HCT116 (cell line): ENCODE results near the gene COL23A1. TPM values are rescaled to one million over a fixed set of nuclear protein-coding genes. Genes with fewer than 3 reads are reported as not detected.

Experiments used
- ATAC-seq: fragments of 200-7000 bp; cut with Tn5 transposase; 2 replicates; pipeline ENCODE4 v1.9.1; 2020; ENCODE audit warnings: mild to moderate bottlenecking, moderate library complexity
- BruUV-seq: library from RNA; stranded (reverse); fragments of 400-500 nt; replicated peaks from 2 replicates; lab custom pipeline; 2021; lab: Mats Ljungman, UMichigan
- CTCF ChIA-PET: fragments of 300-600 bp; sonication (Branson Sonifier 250); formaldehyde crosslinking; loops from one replicate; lab custom pipeline; 2021; ENCODE audit warnings: antibody characterized with exemption; lab: Charles Lee
- POLR2A ChIA-PET: fragments of 300-600, 350-600 bp; sonication (Branson Sonifier 250); formaldehyde crosslinking; loops from one replicate; lab custom pipeline; 2021; ENCODE audit warnings: antibody characterized with exemption; lab: Charles Lee
- RAD21 ChIA-PET, 2 experiments: fragments of 300-600 bp; sonication (Branson Sonifier 250); formaldehyde crosslinking; loops; one replicate each; lab custom pipeline; 2023; ENCODE audit warnings: low total read pairs in 2 of 2; ENCODE audit not compliant: uncharacterized antibody in 2 of 2, unreplicated experiment in 2 of 2, low non-redundant PET in 1 of 2; lab: Charles Lee
- DNase-seq: peaks from one replicate; pipeline ENCODE4 v3.0.0-alpha.2; 2010; ENCODE audit warnings: low read depth, low spot score
- H2AFZ ChIP-seq: fragments of 200-600 bp; shearing (Covaris generic), sonication (generic); 2 replicates; pipeline ENCODE4 v1.6.1; 2017; ENCODE audit warnings: low read depth, mixed run types, mixed read lengths, antibody characterized with exemption, low read length; ENCODE audit not compliant: poor library complexity, severe bottlenecking
- H3K27ac ChIP-seq: 2 replicates; pipeline ENCODE4 v1.5.1; 2012; ENCODE audit warnings: low read depth, low read length
- H3K27me3 ChIP-seq: fragments of 200-600 bp; sonication (generic); 2 replicates; pipeline ENCODE4 v1.6.1; 2016; ENCODE audit warnings: mixed run types, low read length, mixed read lengths; ENCODE audit not compliant: insufficient read depth
- H3K36me3 ChIP-seq, 2 experiments: fragments of 200-500 bp in 1 of 2; fragments of 200-600 bp in 1 of 2; sonication (Bioruptor generic) in 1 of 2; sonication (generic) in 1 of 2; 2 replicates each; pipeline versions ENCODE4 v1.5.1 to v1.6.1; 2014 to 2016; ENCODE audit warnings: low read length in 2 of 2, inconsistent platforms in 1 of 2, mixed read lengths in 1 of 2, mixed run types in 1 of 2; ENCODE audit not compliant: insufficient read depth in 2 of 2, control insufficient read depth in 1 of 2
- H3K4me1 ChIP-seq, 2 experiments: fragments of 200-600 bp in 1 of 2; sonication (generic) in 1 of 2; 2 replicates each; pipeline versions ENCODE4 v1.5.1 to v1.6.1; 2012 to 2017; ENCODE audit warnings: low read length in 2 of 2, inconsistent platforms in 1 of 2, mild to moderate bottlenecking in 1 of 2, mixed read lengths in 1 of 2, mixed run types in 1 of 2, moderate library complexity in 1 of 2; ENCODE audit not compliant: insufficient read depth in 2 of 2, control insufficient read depth in 1 of 2
- H3K4me2 ChIP-seq: fragments of 200-600 bp; sonication (generic); 2 replicates; pipeline ENCODE4 v1.6.1; 2017; ENCODE audit warnings: mixed run types, low read length, mixed read lengths
- H3K4me3 ChIP-seq, 2 experiments: fragments of 200-600 bp in 1 of 2; sonication (generic) in 1 of 2; replicated peaks in 1 of 2; 2 replicates each; pipeline ENCODE4 v1.5.1; 2011 to 2016; ENCODE audit warnings: low read length in 2 of 2, control low read depth in 1 of 2, low read depth in 1 of 2, mild to moderate bottlenecking in 1 of 2, mixed read lengths in 1 of 2, mixed run types in 1 of 2
- H3K79me2 ChIP-seq: fragments of 200-600 bp; sonication (generic); 2 replicates; pipeline ENCODE4 v1.6.1; 2017; ENCODE audit warnings: mild to moderate bottlenecking, mixed run types, low read length, moderate library complexity, mixed read lengths; ENCODE audit not compliant: insufficient read depth
- H3K9ac ChIP-seq: fragments of 200-600 bp; sonication (generic); 2 replicates; pipeline ENCODE4 v1.6.1; 2016; ENCODE audit warnings: low read length, mixed read lengths
- H3K9me2 ChIP-seq: fragments of 200-600 bp; sonication (generic), shearing (Covaris generic); 2 replicates; pipeline ENCODE4 v1.6.1; 2017; ENCODE audit warnings: mixed run types, mild to moderate bottlenecking, moderate library complexity; ENCODE audit not compliant: insufficient read depth
- H3K9me3 ChIP-seq, 2 experiments: fragments of 200-500 bp in 1 of 2; fragments of 200-600 bp in 1 of 2; sonication (Bioruptor generic) in 1 of 2; sonication (generic) in 1 of 2; 2 replicates each; pipeline ENCODE4 v1.6.1; 2014 to 2017; ENCODE audit warnings: low read length in 2 of 2, mixed read lengths in 2 of 2, inconsistent platforms in 1 of 2, low read depth in 1 of 2, mild to moderate bottlenecking in 1 of 2, mixed run types in 1 of 2, moderate library complexity in 1 of 2; ENCODE audit not compliant: control insufficient read depth in 1 of 2, insufficient read depth in 1 of 2
- H4K20me1 ChIP-seq: fragments of 200-600 bp; sonication (generic), shearing (Covaris generic); 2 replicates; pipeline ENCODE4 v1.6.1; 2017; ENCODE audit warnings: mixed run types, mild to moderate bottlenecking, moderate library complexity; ENCODE audit not compliant: insufficient read depth
- EZH2 ChIP-seq: fragments of 200-600 bp; sonication (generic); IDR thresholded peaks from 2 replicates; pipeline ENCODE4 v1.6.1; 2017; ENCODE audit warnings: antibody characterized with exemption, mixed run types
- EZH2phosphoT487 ChIP-seq: fragments of 200-600 bp; IDR thresholded peaks from 2 replicates; pipeline ENCODE4 v1.6.1; 2018; ENCODE audit warnings: antibody characterized with exemption, borderline replicate concordance
- POLR2AphosphoS5 ChIP-seq: IDR thresholded peaks from 2 replicates; pipeline ENCODE4 v1.6.1; 2011; ENCODE audit warnings: mild to moderate bottlenecking, low read depth, low read length, moderate library complexity
- TCF7L2 ChIP-seq: IDR thresholded peaks from 2 replicates; pipeline ENCODE4 v1.7.0; 2011; ENCODE audit warnings: borderline replicate concordance, inconsistent platforms; ENCODE audit not compliant: insufficient read depth, insufficient read length; ENCODE audit errors: extremely low read depth
- ZNF274 ChIP-seq: fragments of 200-500 bp; sonication (Bioruptor generic); IDR thresholded peaks from 2 replicates; pipeline ENCODE4 v1.6.1; 2014; ENCODE audit warnings: mild to moderate bottlenecking, low read depth, low read length, inconsistent platforms
- intact Hi-C: fragments of 100-400 bp; cut with micrococcal nuclease; formaldehyde crosslinking; loops from 2 replicates; pipeline ENCODE4 v1.10.0; 2022
- total RNA-seq: library from RNA; stranded (reverse); gene quantifications from one replicate; pipeline ENCODE4 v1.2.1, GENCODE V29; 2021; ENCODE audit not compliant: unreplicated experiment
- TF ChIP-seq, protein P1 (sequence below): IDR thresholded peaks from 2 replicates; pipeline ENCODE4 v1.6.1; 2012
- TF ChIP-seq, protein P2 (sequence below): IDR thresholded peaks from 2 replicates; pipeline ENCODE4 v1.6.1; 2011; ENCODE audit warnings: mild to moderate bottlenecking, low read length, moderate library complexity; ENCODE audit not compliant: insufficient replicate concordance; ENCODE audit errors: extremely low read depth

Gene COL23A1
- total RNA-seq, 1 experiment from 2014 or later, result not detected

DNA sequence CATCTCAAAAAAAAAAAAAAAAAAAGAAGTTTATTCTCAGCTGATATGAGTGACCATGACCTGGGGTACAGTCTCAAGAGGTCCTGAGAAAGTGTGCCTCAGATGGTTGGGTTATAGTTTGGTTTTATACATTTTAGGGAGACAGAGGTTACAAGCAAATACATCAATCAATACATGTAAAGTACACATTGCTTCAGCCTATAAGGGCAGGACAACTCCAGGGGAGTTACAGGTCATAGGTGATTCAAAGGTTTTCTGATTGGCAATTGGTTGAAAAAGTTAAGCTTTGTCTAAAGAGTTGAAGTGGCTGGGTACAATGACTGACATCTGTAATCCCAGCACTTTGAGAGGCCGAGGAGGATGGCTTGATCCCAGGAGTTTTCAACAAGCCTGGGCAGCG, 400.8 kb downstream of the COL23A1 start:
- H3K4me1 ChIP-seq, result no peaks in the 10 kb centered on the region
- DNase-seq, result no peak
- H3K27ac ChIP-seq, result no peak overlapping the region
- TF ChIP-seq EZH2phosphoT487 (no peak), EZH2 (no peak), TCF7L2 (no peak), POLR2AphosphoS5 (no peak), ZNF274 (no peak)
- TF ChIP-seq, protein P1, sequence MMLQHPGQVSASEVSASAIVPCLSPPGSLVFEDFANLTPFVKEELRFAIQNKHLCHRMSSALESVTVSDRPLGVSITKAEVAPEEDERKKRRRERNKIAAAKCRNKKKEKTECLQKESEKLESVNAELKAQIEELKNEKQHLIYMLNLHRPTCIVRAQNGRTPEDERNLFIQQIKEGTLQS, result no peak
- TF ChIP-seq, protein P2, sequence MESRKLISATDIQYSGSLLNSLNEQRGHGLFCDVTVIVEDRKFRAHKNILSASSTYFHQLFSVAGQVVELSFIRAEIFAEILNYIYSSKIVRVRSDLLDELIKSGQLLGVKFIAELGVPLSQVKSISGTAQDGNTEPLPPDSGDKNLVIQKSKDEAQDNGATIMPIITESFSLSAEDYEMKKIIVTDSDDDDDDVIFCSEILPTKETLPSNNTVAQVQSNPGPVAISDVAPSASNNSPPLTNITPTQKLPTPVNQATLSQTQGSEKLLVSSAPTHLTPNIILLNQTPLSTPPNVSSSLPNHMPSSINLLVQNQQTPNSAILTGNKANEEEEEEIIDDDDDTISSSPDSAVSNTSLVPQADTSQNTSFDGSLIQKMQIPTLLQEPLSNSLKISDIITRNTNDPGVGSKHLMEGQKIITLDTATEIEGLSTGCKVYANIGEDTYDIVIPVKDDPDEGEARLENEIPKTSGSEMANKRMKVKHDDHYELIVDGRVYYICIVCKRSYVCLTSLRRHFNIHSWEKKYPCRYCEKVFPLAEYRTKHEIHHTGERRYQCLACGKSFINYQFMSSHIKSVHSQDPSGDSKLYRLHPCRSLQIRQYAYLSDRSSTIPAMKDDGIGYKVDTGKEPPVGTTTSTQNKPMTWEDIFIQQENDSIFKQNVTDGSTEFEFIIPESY, result no peak
- TF ChIP-seq, all 23 proteins: peak for 0
- Histone ChIP-seq H3K4me3 (no peak overlapping the region), H3K79me2 (no peaks in the 10 kb centered on the region), H2AFZ (no peak overlapping the region), H3K4me2 (no peak overlapping the region), H3K9me2 (no peaks in the 10 kb centered on the region), H4K20me1 (no peaks in the 10 kb centered on the region), H3K9ac (no peak overlapping the region), H3K9me3 (peaks cover 0 to 3% of the 10 kb centered on the region in 2 experiments; a peak in 1 of 4 replicates), H3K36me3 (no peaks in the 10 kb centered on the region), H3K27me3 (no peaks in the 10 kb centered on the region)
- POLR2A ChIA-PET, result interaction anchor here (1.7 kb wide), 1 partner anchor 15 kb away, joined by 4 read pairs; the partner anchor contains the start of gene HNRNPAB
- BruUV-seq, result no TSS peak
- RAD21 ChIA-PET, result no interaction called here
- intact Hi-C loops, result no loop called here
- no peak for ATAC-seq
- CTCF ChIA-PET, result no interaction called here

Other genes starting within 250 kb of the COL23A1 start
- gene CLK4, start 36.7 kb upstream of the COL23A1 start, total RNA-seq, result 9.8 TPM
- gene ZNF354A, start 140.3 kb upstream of the COL23A1 start, total RNA-seq, result 16.8 TPM